Activated CD8-positive, alpha-beta memory T cell treated with anti-CD3 and anti-CD28 coated beads, Interleukin-2, amount 10 ng/mL, durations not matched to agents 7 days and 5 days (primary cell): ENCODE results near the gene SYNM. TPM values are rescaled to one million over a fixed set of nuclear protein-coding genes. Genes with fewer than 3 reads are reported as not detected.
A peak's percentile ranks its signal among the peaks of the same experiment; 100 is the strongest.

Experiments
- ATAC-seq: fragments of 150-1000 bp; cut with Tn5 transposase; one replicate; pipeline ENCODE4 v1.10.0; 2021; ENCODE audit warnings: moderate library complexity
- CTCF ChIA-PET: fragments of 350-600 bp; sonication (Branson Sonifier 250); formaldehyde crosslinking; loops from one replicate; lab custom pipeline; 2021; ENCODE audit warnings: antibody characterized with exemption; lab: Charles Lee
- DNase-seq: peaks from one replicate; pipeline ENCODE4 v3.0.0-alpha.2; 2020
- H3K27ac Mint-ChIP-seq: one replicate; pipeline ENCODE4 v1.8.0; 2021; ENCODE audit warnings: mild to moderate bottlenecking, mixed read lengths
- H3K27me3 Mint-ChIP-seq: one replicate; pipeline ENCODE4 v1.8.0; 2021; ENCODE audit warnings: mixed read lengths
- H3K36me3 Mint-ChIP-seq: one replicate; pipeline ENCODE4 v1.8.0; 2021; ENCODE audit warnings: mild to moderate bottlenecking, mixed read lengths
- H3K4me1 Mint-ChIP-seq: one replicate; pipeline ENCODE4 v1.8.0; 2021; ENCODE audit warnings: mixed read lengths
- H3K4me3 Mint-ChIP-seq: one replicate; pipeline ENCODE4 v1.8.0; 2021; ENCODE audit warnings: mild to moderate bottlenecking, moderate library complexity, mixed read lengths
- H3K9me3 Mint-ChIP-seq: one replicate; pipeline ENCODE4 v1.8.0; 2022; ENCODE audit warnings: low read depth, mixed read lengths
- total RNA-seq, 2 experiments: library from RNA; stranded (reverse); gene quantifications; one replicate each; pipeline ENCODE4 v1.2.3, GENCODE V29; 2021

SYNM gene
- total RNA-seq, 2 experiments from 2014 or later, result 1.5 TPM

- no peaks in the 10 kb centered on the region for H3K27me3 Mint-ChIP-seq
- no peaks in the 10 kb centered on the region for H3K4me1 Mint-ChIP-seq
- no peak overlapping the region for H3K4me3 Mint-ChIP-seq
- H3K9me3 Mint-ChIP-seq, result no peaks in the 10 kb centered on the region
- no peak overlapping the region for H3K27ac Mint-ChIP-seq
- ATAC-seq (no peak), DNase-seq (no peak)
- no peaks in the 10 kb centered on the region for H3K36me3 Mint-ChIP-seq
- CTCF ChIA-PET, result no interaction called here
Measured at GRCh38 chr15:99126131-99126588, 21.3 kb downstream of the SYNM start.

- no peak for ATAC-seq
- H3K27me3 Mint-ChIP-seq, result no peaks in the 10 kb centered on the region
- no peak overlapping the region for H3K27ac Mint-ChIP-seq
- H3K4me3 Mint-ChIP-seq, result no peak overlapping the region
- H3K9me3 Mint-ChIP-seq, result no peaks in the 10 kb centered on the region
- no peaks in the 10 kb centered on the region for H3K36me3 Mint-ChIP-seq
- DNase-seq, result no peak
- no peaks in the 10 kb centered on the region for H3K4me1 Mint-ChIP-seq
- CTCF ChIA-PET, result interaction anchor here (0.6 kb wide), 1 partner anchor 154 kb away, joined by 4 read pairs; no protein-coding TSS in a partner anchor
Measured at GRCh38 chr15:99126930-99127329, 22.1 kb downstream of the SYNM start.

GRCh38 chr15:99127773-99128172 is 22.9 kb downstream of the SYNM start:
- CTCF ChIA-PET, result no interaction called here
- no peaks in the 10 kb centered on the region for H3K9me3 Mint-ChIP-seq
- H3K36me3 Mint-ChIP-seq, result no peaks in the 10 kb centered on the region
- H3K27me3 Mint-ChIP-seq, result no peaks in the 10 kb centered on the region
- no peak overlapping the region for H3K4me3 Mint-ChIP-seq
- no peak for ATAC-seq
- H3K4me1 Mint-ChIP-seq, result no peaks in the 10 kb centered on the region
- H3K27ac Mint-ChIP-seq, result no peak overlapping the region
- DNase-seq, result no peak

GRCh38 chr15:99128411-99128810 is 23.5 kb downstream of the SYNM start:
- no peak for ATAC-seq
- H3K4me3 Mint-ChIP-seq, result no peak overlapping the region
- no peaks in the 10 kb centered on the region for H3K4me1 Mint-ChIP-seq
- no peak for DNase-seq
- H3K9me3 Mint-ChIP-seq, result no peaks in the 10 kb centered on the region
- CTCF ChIA-PET, result interaction anchor here (0.8 to 1.2 kb wide), 2 partner anchors 15 to 23 kb away, joined by 3 read pairs; no protein-coding TSS in a partner anchor
- no peaks in the 10 kb centered on the region for H3K36me3 Mint-ChIP-seq
- H3K27ac Mint-ChIP-seq, result no peak overlapping the region
- no peaks in the 10 kb centered on the region for H3K27me3 Mint-ChIP-seq

DNA sequence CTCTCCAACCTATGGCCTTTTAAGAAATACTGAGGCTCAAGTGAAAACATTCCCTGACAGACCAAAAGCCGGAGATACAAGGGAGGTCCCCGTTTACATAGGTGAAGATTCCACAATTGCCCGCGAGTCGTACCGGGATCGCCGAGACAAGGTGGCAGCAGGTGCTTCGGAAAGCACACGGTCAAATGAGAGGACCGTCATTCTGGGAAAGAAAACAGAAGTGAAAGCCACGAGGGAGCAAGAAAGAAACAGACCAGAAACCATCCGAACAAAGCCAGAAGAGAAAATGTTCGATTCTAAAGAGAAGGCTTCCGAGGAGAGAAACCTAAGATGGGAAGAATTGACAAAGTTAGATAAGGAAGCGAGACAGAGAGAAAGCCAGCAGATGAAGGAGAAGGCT is 24.8 kb downstream of the SYNM start:
- Mint-ChIP-seq H3K27ac (no peak overlapping the region), H3K9me3 (no peaks in the 10 kb centered on the region), H3K27me3 (no peaks in the 10 kb centered on the region), H3K4me1 (no peaks in the 10 kb centered on the region), H3K36me3 (no peaks in the 10 kb centered on the region), H3K4me3 (no peak overlapping the region)
- no peak for DNase-seq
- ATAC-seq, result no peak
- CTCF ChIA-PET, result interaction anchor here (1.2 kb wide), 1 partner anchor 24 kb away, joined by 3 read pairs; no protein-coding TSS in a partner anchor

GRCh38 chr15:99130314-99130713 is 25.4 kb downstream of the SYNM start:
- CTCF ChIA-PET, result no interaction called here
- no peak overlapping the region for H3K4me3 Mint-ChIP-seq
- no peaks in the 10 kb centered on the region for H3K36me3 Mint-ChIP-seq
- ATAC-seq, result no peak
- DNase-seq, result no peak
- H3K9me3 Mint-ChIP-seq, result no peaks in the 10 kb centered on the region
- peaks cover 7% of the 10 kb centered on the region for H3K4me1 Mint-ChIP-seq
- no peaks in the 10 kb centered on the region for H3K27me3 Mint-ChIP-seq
- H3K27ac Mint-ChIP-seq, result no peak overlapping the region

GRCh38 chr15:99130765-99131440 is 26.0 kb downstream of the SYNM start:
- H3K27ac Mint-ChIP-seq, result no peak overlapping the region
- ATAC-seq, result no peak
- CTCF ChIA-PET, result no interaction called here

GRCh38 chr15:99131441-99132023 is 26.7 kb downstream of the SYNM start:
- Mint-ChIP-seq H3K4me1 (peaks cover 10% of the 10 kb centered on the region), H3K27me3 (no peaks in the 10 kb centered on the region)

More at GRCh38 chr15:99130765-99131440, 26.0 kb downstream of the SYNM start:
- Mint-ChIP-seq H3K36me3 (no peaks in the 10 kb centered on the region), H3K4me3 (no peak overlapping the region), H3K4me1 (peaks cover 10% of the 10 kb centered on the region), H3K9me3 (no peaks in the 10 kb centered on the region), H3K27me3 (no peaks in the 10 kb centered on the region)
- no peak for DNase-seq

DNA sequence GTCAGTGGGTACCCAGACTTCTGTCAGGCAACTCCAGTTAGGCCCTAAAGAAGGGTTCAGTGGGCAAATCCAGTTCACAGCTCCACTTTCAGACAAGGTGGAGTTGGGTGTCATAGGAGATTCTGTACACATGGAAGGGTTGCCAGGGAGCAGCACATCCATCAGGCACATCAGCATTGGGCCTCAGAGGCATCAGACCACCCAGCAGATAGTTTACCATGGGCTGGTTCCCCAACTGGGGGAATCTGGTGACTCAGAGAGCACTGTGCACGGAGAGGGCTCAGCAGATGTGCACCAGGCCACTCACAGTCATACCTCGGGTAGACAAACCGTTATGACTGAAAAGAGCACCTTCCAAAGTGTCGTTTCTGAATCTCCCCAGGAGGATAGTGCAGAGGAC is 27.2 kb downstream of the SYNM start:
- CTCF ChIA-PET, result no interaction called here
- DNase-seq (no peak), ATAC-seq (no peak)
- no peaks in the 10 kb centered on the region for H3K36me3 Mint-ChIP-seq
- no peak overlapping the region for H3K4me3 Mint-ChIP-seq
- no peaks in the 10 kb centered on the region for H3K27me3 Mint-ChIP-seq
- no peaks in the 10 kb centered on the region for H3K9me3 Mint-ChIP-seq
- no peak overlapping the region for H3K27ac Mint-ChIP-seq
- peaks cover 10% of the 10 kb centered on the region for H3K4me1 Mint-ChIP-seq

More at GRCh38 chr15:99131441-99132023, 26.7 kb downstream of the SYNM start:
- no peak overlapping the region for H3K27ac Mint-ChIP-seq
- H3K9me3 Mint-ChIP-seq, result no peaks in the 10 kb centered on the region
- ATAC-seq (no peak), DNase-seq (no peak)
- H3K4me3 Mint-ChIP-seq, result no peak overlapping the region
- H3K36me3 Mint-ChIP-seq, result no peaks in the 10 kb centered on the region
- CTCF ChIA-PET, result no interaction called here

DNA sequence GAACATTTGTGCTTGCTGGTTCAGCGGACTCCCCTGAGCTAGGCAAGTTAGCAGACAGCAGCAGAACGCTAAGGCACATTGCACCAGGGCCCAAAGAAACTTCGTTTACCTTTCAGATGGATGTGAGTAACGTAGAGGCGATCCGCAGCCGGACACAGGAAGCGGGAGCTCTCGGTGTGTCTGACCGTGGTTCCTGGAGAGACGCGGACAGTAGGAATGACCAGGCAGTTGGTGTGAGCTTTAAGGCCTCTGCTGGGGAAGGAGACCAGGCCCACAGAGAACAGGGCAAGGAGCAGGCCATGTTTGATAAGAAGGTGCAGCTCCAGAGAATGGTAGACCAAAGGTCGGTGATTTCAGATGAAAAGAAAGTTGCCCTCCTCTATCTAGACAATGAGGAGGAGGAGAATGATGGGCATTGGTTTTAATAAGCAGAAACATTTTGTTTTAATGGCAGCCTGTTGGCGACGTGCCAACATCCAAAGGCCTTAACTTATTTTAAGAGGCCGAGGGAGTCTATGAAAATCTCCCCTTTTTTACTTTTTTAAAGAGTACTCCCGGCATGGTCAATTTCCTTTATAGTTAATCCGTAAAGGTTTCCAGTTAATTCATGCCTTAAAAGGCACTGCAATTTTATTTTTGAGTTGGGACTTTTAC is 27.9 kb downstream of the SYNM start:
- H3K4me1 Mint-ChIP-seq, result peaks cover 10% of the 10 kb centered on the region
- no peaks in the 10 kb centered on the region for H3K36me3 Mint-ChIP-seq
- no peak for ATAC-seq
- no peak overlapping the region for H3K27ac Mint-ChIP-seq
- CTCF ChIA-PET, result no interaction called here
- no peaks in the 10 kb centered on the region for H3K27me3 Mint-ChIP-seq
- H3K9me3 Mint-ChIP-seq, result no peaks in the 10 kb centered on the region
- H3K4me3 Mint-ChIP-seq, result no peak overlapping the region
- no peak for DNase-seq

DNA sequence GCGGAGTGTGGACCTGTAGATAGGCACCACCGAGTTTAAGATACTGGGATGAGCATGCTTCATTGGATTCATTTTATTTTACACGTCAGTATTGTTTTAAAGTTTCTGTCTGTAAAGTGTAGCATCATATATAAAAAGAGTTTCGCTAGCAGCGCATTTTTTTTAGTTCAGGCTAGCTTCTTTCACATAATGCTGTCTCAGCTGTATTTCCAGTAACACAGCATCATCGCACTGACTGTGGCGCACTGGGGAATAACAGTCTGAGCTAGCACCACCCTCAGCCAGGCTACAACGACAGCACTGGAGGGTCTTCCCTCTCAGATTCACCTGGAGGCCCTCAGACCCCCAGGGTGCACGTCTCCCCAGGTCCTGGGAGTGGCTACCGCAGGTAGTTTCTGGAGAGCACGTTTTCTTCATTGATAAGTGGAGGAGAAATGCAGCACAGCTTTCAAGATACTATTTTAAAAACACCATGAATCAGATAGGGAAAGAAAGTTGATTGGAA is 29.5 kb downstream of the SYNM start:
- CTCF ChIA-PET, result no interaction called here
- Mint-ChIP-seq H3K27ac (no peak overlapping the region), H3K36me3 (no peaks in the 10 kb centered on the region), H3K9me3 (no peaks in the 10 kb centered on the region), H3K4me1 (peaks cover 10% of the 10 kb centered on the region), H3K27me3 (no peaks in the 10 kb centered on the region), H3K4me3 (no peak overlapping the region)
- DNase-seq, result no peak
- ATAC-seq, result no peak

DNA sequence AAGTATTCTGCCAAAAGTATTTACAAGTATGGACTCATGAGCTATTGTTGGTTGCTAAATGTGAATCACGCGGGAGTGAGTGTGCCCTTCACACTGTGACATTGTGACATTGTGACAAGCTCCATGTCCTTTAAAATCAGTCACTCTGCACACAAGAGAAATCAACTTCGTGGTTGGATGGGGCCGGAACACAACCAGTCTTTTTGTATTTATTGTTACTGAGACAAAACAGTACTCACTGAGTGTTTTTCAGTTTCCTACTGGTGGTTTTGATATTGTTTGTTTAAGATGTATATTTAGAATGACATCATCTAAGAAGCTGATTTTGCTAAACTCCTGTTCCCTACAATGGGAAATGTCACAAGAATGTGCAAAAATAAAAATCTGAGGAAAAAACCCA is 30.3 kb downstream of the SYNM start:
- no peak overlapping the region for H3K27ac Mint-ChIP-seq
- ATAC-seq, result no peak
- H3K36me3 Mint-ChIP-seq, result no peaks in the 10 kb centered on the region
- H3K4me3 Mint-ChIP-seq, result no peak overlapping the region
- peak; percentile 47 for DNase-seq
- H3K27me3 Mint-ChIP-seq, result no peaks in the 10 kb centered on the region
- CTCF ChIA-PET, result interaction anchor here (0.8 kb wide), 1 partner anchor 35 kb away, joined by 3 read pairs; no protein-coding TSS in a partner anchor
- H3K4me1 Mint-ChIP-seq, result peaks cover 10% of the 10 kb centered on the region
- H3K9me3 Mint-ChIP-seq, result no peaks in the 10 kb centered on the region

DNA sequence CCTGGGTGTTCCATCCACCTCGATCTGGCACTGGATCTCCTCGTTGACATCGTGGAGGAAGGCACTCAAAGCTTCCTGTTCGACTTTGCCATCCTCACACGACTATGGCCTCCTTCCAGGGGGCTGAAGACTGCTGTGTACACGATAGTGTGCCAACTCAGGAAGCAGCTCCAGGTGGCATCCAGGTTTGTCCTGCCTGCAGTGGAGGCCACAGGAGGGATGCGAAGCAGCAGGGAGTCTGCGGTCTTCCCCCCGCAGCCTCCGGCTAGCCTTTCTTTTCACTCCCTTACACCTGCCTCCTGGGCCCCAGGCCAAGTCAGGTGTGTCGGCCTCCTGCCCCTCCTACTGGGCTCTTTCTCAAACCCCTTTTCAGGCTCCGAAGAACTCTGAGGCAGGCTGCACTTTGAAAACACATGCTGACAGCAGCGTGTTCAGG is 32.2 kb downstream of the SYNM start:
- Mint-ChIP-seq H3K27ac (no peak overlapping the region), H3K4me3 (no peak overlapping the region), H3K4me1 (peaks cover 10% of the 10 kb centered on the region), H3K9me3 (no peaks in the 10 kb centered on the region), H3K36me3 (no peaks in the 10 kb centered on the region), H3K27me3 (no peaks in the 10 kb centered on the region)
- CTCF ChIA-PET, result no interaction called here
- ATAC-seq (no peak), DNase-seq (peak; percentile 37)
